HG02973 (cell line): ENCODE measurements around the gene RDH5.

Experiments
- ATAC-seq: cut with Tn5 transposase; IDR thresholded peaks from one replicate; pipeline ENCODE4 v1.9.1; 2021; ENCODE audit warnings: moderate library complexity; ENCODE audit not compliant: unreplicated experiment

The RDH5 gene

GRCh38 chr12:55695349-55695748 lies 24.8 kb upstream of the RDH5 start:
- ATAC-seq: no peak

GRCh38 chr12:55696141-55696540 lies 24.1 kb upstream of the RDH5 start:
- no peak for ATAC-seq

- ATAC-seq: no peak
Measured at GRCh38 chr12:55696796-55697462, 23.3 kb upstream of the RDH5 start.

GRCh38 chr12:55697686-55698085 lies 22.5 kb upstream of the RDH5 start:
- ATAC-seq: no peak

GRCh38 chr12:55698241-55698955 lies 21.8 kb upstream of the RDH5 start:
- ATAC-seq: no peak

- ATAC-seq: no peak
Measured at GRCh38 chr12:55698965-55699364, 21.2 kb upstream of the RDH5 start.

- ATAC-seq: no peak
Measured at GRCh38 chr12:55699471-55700055, 20.6 kb upstream of the RDH5 start.

GRCh38 chr12:55700255-55701018 lies 19.8 kb upstream of the RDH5 start:
- ATAC-seq: no peak

GRCh38 chr12:55702861-55703260 lies 17.3 kb upstream of the RDH5 start:
- no peak for ATAC-seq

- ATAC-seq: no peak
Measured at GRCh38 chr12:55703288-55703687, 16.9 kb upstream of the RDH5 start.

- no peak for ATAC-seq
Measured at GRCh38 chr12:55703901-55704761, 16.1 kb upstream of the RDH5 start.

GRCh38 chr12:55704824-55705718 lies 15.1 kb upstream of the RDH5 start:
- no peak for ATAC-seq

GRCh38 chr12:55705782-55706402 lies 14.3 kb upstream of the RDH5 start:
- no peak for ATAC-seq

GRCh38 chr12:55706568-55707218 lies 13.5 kb upstream of the RDH5 start:
- ATAC-seq: no peak

- no peak for ATAC-seq
Measured at GRCh38 chr12:55707219-55707671, 12.9 kb upstream of the RDH5 start.

- no peak for ATAC-seq
Measured at GRCh38 chr12:55707841-55708694, 12.1 kb upstream of the RDH5 start, which contains the start of gene ITGA7. Gene ITGA7 (minus strand): TSS chr12:55707904. CDS start chr12:55707682, 222 bp downstream.

- ATAC-seq: no peak
Measured at GRCh38 chr12:55708695-55709233, 11.4 kb upstream of the RDH5 start.
